Measurements from ENCODE around the gene HOXC6. TPM values are rescaled to one million over a fixed set of nuclear protein-coding genes. Genes with fewer than 3 reads are reported as not detected.

Gene HOXC6
- total RNA-seq, 6 experiments from 2014 or later, result not detected

GRCh38 chr12:54035568-54036264 is 7.5 kb downstream of the HOXC6 start:
- ATAC-seq, result no peak
- TF ChIP-seq CTCF (IDR thresholded peaks at IDR 0.05) (no peak), POLR2A (IDR thresholded peaks at IDR 0.05) (no peak)
- Histone ChIP-seq H3K4me1 (peaks cover 0 to 5% (median 0%) of the 10 kb centered on the region in 4 donors), H3K9me3 (no peaks in the 10 kb centered on the region), H3K36me3 (no peaks in the 10 kb centered on the region), H3K4me3 (no peak overlapping the region), H3K27ac (no peak overlapping the region), H3K27me3 (peaks cover 12 to 37% of the 10 kb centered on the region in 2 donors)
- intact Hi-C loops (cut with DNase I), result loop anchor here in 1 of 2 donors (10.0 kb wide), 1 partner anchor 169 kb away; no protein-coding TSS in a partner anchor
- no peak for DNase-seq
- WGBS (ENCODE audit: insufficient coverage, low coverage, low lambda C conversion rate, missing lambda C conversion rate), result 70% methylated on average over 2 of the region's 6 CpGs

- Histone ChIP-seq H3K4me1 (peaks cover 0 to 5% (median 0%) of the 10 kb centered on the region in 4 donors), H3K4me3 (no peak overlapping the region), H3K36me3 (no peaks in the 10 kb centered on the region), H3K9me3 (no peaks in the 10 kb centered on the region), H3K27me3 (peaks cover 9 to 32% of the 10 kb centered on the region in 2 donors), H3K27ac (no peak overlapping the region)
- TF ChIP-seq POLR2A (IDR thresholded peaks at IDR 0.05) (no peak), CTCF (IDR thresholded peaks at IDR 0.05) (no peak)
- no peak for ATAC-seq
- intact Hi-C loops (cut with DNase I), result loop anchor here in 1 of 2 donors (10.0 kb wide), 1 partner anchor 168 kb away; no protein-coding TSS in a partner anchor
- 28% methylated on average over 4 of the region's 14 CpGs for WGBS (ENCODE audit: insufficient coverage, low coverage, low lambda C conversion rate, missing lambda C conversion rate)
- DNase-seq, result no peak
Observed at GRCh38 chr12:54036620-54037359, 8.6 kb downstream of the HOXC6 start.

- no peak for ATAC-seq
- peaks cover 5 to 26% of the 10 kb centered on the region in 2 donors for H3K27me3 ChIP-seq
- H3K27ac ChIP-seq, result no peak overlapping the region
- no peaks in the 10 kb centered on the region for H3K36me3 ChIP-seq
- DNase-seq, result no peak
- H3K4me3 ChIP-seq, result no peak overlapping the region
- intact Hi-C loops (cut with DNase I), result loop anchor here in 1 of 2 donors (10.0 kb wide), 1 partner anchor 167 kb away; no protein-coding TSS in a partner anchor
- H3K4me1 ChIP-seq, result peaks cover 0 to 5% (median 0%) of the 10 kb centered on the region in 4 donors
- H3K9me3 ChIP-seq, result no peaks in the 10 kb centered on the region
- TF ChIP-seq POLR2A (IDR thresholded peaks at IDR 0.05), result no peak
- TF ChIP-seq CTCF (IDR thresholded peaks at IDR 0.05), result no peak
- WGBS (ENCODE audit: insufficient coverage, low coverage, low lambda C conversion rate, missing lambda C conversion rate), result 24% methylated on average over 14 of the region's 14 CpGs
Observed at GRCh38 chr12:54037360-54038283, 9.4 kb downstream of the HOXC6 start.

- ATAC-seq, result no peak
- no peak for DNase-seq
- intact Hi-C loops (cut with DNase I), result loop anchor here in 1 of 2 donors (10.0 kb wide), 1 partner anchor 166 kb away; no protein-coding TSS in a partner anchor
- H3K9me3 ChIP-seq, result no peaks in the 10 kb centered on the region
- no peak overlapping the region for H3K4me3 ChIP-seq
- H3K27ac ChIP-seq, result no peak overlapping the region
- no peaks in the 10 kb centered on the region for H3K36me3 ChIP-seq
- peaks cover 0 to 5% (median 0%) of the 10 kb centered on the region in 4 donors for H3K4me1 ChIP-seq
- 36% methylated on average over 5 of the region's 5 CpGs for WGBS (ENCODE audit: insufficient coverage, low coverage, low lambda C conversion rate, missing lambda C conversion rate)
- peaks cover 0 to 18% of the 10 kb centered on the region in 2 donors for H3K27me3 ChIP-seq
- TF ChIP-seq POLR2A (IDR thresholded peaks at IDR 0.05) (no peak), CTCF (IDR thresholded peaks at IDR 0.05) (no peak)
Observed at GRCh38 chr12:54038284-54038870, 10.1 kb downstream of the HOXC6 start.
